Ramos (cell line): ENCODE measurements around the gene CDKN3.

Experiments used
- in situ Hi-C: fragments of 300-500 bp; cut with MboI; formaldehyde crosslinking; loops from one replicate; pipeline ENCODE4 v1.14.3; 2022; ENCODE audit warnings: low sequenced_read_pairs; ENCODE audit not compliant: unreplicated experiment

CDKN3 gene, protein sequence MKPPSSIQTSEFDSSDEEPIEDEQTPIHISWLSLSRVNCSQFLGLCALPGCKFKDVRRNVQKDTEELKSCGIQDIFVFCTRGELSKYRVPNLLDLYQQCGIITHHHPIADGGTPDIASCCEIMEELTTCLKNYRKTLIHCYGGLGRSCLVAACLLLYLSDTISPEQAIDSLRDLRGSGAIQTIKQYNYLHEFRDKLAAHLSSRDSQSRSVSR

DNA sequence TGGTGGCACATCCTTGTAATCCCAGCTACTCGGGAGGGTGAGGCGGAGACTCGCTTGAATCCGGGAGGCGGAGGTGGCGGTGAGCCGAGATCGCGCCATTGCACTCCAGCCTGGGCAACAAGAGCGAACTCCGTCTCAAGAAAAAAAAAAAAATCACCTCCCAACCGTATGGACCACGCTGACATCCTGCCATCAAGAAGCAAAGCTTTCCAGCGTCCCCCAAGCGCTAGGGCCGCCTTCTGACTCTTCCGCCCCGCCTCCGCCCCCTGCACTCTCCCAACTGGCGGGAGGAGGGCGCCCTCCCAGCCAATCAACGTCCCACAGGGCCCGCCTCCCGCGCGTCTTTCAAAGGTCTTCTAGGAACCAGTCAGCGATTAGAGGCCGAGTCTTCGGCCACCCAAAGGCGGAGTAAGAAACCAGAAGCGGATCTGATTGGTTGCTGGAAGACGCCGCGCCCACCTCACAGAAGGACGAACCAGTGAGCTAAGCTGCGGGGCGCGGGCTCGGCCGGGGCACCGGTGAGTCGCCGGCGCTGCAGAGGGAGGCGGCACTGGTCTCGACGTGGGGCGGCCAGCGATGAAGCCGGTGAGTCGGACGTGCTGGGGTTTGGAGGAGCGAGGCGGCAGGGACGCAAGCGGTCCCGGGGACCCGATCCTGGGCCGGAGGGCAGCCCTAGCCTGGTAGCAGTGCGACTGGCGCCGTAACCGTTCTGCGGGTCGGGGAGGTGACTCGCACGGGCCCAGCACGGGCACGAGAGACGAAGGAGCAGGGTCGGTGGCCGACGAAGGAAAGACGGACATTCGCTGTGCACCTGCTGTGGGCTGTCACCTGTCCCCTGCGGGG is at the start of gene CDKN3:
Gene CDKN3 (plus strand): TSS at position 515 of the 843 bp plus-strand sequence. CDS start 62 bp downstream, at position 577.
- in situ Hi-C loops, result no loop called here

DNA sequence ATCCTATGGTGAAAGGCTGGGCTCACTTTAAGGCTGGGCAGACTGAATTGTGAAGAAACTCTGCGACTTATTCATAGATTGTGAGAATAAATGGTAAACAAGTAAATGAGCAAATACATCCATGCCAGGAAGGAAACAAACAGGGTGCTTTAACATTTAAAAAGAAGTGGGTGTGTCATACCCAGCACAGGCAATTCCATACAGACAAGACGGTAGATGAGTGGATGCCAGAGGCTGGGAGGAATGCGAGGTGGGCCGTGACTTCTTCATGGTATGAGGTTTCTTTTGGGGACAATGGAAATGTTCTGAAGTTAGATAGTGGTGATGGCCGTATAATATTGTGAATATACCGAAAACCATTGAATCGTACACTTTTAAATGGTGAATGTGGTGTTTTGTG is 49.8 kb upstream of the CDKN3 start:
- in situ Hi-C loops, result loop anchor here (10.0 to 25.0 kb wide), 2 partner anchors 810 to 922 kb away; no protein-coding TSS in a partner anchor

DNA sequence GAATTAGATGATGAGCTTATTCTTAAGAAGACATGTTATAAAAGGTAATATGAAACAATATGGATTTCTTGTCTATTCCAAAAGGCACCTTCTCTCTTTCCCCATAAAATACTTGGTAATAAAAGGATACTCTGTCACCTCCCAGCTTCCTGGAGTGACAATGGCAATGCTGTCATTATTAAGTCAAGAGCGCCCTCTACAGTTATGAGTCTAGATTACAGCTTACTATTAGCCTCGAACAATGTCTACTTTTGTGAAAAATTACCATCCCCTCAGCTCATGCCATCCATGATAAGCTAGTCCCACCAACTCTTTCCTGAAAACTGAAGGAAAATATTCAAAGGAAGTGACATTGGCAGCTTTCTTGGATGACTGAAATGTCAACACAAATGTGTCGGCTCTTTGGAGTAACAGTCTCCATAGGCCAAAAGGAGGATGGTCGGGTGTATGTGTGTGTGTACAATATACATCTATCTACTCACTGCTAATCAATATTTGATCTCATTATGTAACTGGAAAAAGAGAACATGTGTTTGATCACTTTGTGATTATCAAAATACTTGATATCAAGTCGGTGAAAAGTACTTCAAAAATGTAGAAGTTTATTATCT is 48.7 kb upstream of the CDKN3 start:
- in situ Hi-C loops, result loop anchor here (10.0 to 25.0 kb wide), 2 partner anchors 811 to 923 kb away; no protein-coding TSS in a partner anchor

DNA sequence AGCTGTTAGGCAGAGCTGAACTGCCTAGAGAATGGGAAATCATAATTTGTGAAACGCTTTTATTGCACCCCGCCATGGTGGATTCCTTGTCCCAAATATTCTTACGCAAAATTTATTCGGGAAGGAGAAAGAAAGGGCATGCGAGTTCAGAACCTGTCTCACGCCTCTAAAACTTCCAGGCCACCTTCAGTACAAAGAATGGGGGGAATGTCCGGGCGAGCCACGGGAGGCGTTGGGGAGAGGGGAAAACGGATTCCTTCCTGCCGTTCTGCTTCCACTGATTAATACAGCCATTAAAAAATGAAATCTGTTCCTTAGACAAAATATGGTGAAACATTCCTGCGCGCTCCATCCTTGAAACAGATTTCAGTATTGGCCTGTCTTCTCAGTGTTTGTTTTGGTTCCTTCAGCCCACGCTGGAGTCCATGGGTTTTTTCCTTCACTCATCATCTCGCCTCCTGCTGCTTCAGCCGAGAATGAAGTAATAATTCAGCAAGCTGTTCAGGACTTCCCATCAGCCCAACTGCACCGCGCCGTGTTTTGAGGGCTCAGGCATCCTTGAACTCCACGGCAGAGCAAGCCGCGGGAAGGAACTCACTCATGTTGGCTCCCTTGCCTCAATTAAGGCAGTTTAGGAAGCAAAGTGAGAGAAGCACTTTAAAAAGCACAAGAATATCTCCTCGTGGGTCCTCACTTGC is 47.7 kb upstream of the CDKN3 start:
- in situ Hi-C loops, result loop anchor here (10.0 to 25.0 kb wide), 2 partner anchors 812 to 924 kb away; no protein-coding TSS in a partner anchor

DNA sequence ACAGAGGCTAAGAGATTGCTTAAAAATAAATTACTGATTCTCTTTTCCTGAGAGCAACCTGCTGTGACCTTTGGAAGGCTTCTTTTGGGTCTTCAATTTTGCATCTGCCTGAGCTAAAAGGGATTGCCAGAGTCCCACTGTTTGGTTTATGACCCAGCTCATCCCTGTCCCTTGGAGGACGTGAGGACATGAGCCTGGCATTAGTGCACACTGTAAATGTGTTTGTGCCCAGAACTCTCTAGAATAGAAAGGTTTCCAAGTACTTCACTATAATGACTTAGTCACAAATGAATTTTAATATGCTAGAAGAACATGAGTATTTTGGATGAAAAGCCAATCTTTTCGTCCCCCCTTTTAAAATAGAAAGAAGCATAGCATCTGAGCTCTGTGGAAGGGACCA is 47.1 kb upstream of the CDKN3 start:
- in situ Hi-C loops, result loop anchor here (10.0 to 25.0 kb wide), 2 partner anchors 812 to 925 kb away; no protein-coding TSS in a partner anchor

DNA sequence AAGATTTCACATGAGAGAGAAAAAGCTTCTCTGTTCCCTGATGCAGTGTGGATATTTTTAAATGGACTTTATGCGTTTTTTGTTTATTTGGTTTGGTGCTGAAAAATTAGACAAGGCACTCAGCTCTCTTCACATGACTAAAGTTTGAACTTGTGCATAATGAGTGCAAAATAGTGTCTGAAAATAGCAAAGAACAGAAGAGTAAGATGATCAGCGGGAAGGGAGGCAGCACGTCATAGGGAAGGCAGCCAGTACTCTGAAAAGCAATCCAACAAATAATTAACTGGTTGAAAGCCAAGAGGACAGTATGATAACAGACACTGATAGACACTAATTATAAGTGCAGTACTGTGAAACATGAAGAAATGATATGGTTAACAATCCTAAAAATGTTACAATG is 46.6 kb upstream of the CDKN3 start:
- in situ Hi-C loops, result no loop called here

DNA sequence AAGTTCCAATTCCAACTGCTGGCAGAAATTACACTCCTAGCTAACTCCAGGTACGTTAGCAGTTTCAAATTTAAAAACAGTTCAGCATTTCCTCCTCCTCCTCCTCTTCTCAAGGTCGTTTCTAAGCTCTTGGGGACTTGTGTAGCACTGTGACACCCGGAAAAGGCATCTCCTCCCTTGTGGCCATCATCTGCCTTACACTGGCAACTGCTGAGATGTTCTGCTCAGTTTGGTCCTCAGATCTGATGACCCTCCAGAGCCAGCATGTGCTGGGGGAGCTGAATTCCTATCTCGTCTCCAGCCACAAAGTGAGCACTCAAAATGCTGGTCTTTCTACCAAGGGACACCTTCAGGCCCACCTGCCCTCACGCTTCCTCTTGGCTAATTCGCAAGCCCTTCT is 43.5 kb upstream of the CDKN3 start:
- in situ Hi-C loops, result no loop called here

DNA sequence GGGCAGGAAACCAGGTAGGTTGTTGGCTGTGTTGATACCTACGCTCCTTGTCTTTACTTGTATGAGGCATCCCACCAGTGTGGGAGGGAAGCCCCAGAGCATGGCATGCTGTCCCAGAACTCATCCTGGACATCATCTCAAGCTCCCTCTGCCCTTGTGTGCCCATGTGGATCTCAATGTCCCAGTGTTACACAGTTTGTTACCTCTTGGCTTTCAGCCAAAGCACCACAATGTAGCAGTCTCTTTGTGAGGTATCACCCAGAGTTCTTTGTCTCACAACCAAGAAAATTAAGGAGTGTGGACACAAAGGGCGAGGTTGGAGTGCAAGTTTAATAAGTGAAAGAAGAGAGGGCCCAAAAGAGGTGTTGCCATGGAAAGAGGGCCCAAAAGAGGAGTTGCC is 43.1 kb upstream of the CDKN3 start:
- in situ Hi-C loops, result no loop called here

DNA sequence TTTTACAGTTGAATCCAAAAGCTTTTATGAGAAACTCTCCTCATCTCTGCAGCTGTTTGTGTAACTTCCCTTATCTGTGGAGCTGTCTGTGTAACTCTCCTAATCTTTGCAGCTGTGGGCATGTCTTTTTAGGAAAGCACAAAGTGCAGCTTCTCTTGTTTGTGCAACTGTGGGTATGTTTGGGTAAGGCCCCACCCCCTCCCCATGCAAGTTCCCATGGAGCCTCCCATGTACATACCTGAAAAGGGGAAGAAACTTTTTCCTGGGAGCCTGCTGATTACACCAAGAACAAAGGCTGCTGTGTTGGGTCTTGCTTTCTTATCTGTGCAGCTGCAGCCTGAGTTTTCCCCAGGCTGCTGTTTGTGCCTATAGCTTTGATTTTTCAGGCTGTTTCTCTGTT is 42.7 kb upstream of the CDKN3 start:
- in situ Hi-C loops, result no loop called here

DNA sequence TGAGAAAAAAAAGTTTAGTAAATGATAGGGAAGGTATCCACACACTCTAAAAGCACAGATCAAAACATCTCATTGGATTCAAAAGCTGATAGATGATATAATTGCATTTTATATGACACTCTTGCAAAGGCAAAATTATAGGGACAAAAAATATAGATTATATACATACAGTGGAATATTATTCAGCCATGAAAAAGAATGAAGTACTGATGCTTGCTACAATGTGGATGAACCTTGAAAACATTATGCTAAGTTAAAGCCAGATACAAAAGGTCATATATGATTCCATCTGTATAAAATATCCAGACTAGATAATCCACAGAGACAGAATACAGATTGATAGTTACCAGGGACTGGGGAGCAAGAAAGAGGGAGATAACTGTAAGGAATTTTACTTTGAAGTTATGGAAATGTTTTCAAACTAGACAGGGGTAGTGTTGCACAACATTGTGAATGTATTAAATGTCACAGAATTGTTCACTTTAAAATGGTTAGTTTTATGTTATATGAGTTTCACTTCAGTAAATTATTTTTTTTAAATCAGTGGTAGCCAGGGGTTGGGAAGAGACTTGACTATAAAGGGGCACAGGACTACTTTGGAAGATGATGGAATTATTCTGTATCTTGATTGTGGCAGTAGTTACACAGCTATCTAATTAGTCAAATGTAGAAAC is 41.7 kb upstream of the CDKN3 start:
- in situ Hi-C loops, result no loop called here

DNA sequence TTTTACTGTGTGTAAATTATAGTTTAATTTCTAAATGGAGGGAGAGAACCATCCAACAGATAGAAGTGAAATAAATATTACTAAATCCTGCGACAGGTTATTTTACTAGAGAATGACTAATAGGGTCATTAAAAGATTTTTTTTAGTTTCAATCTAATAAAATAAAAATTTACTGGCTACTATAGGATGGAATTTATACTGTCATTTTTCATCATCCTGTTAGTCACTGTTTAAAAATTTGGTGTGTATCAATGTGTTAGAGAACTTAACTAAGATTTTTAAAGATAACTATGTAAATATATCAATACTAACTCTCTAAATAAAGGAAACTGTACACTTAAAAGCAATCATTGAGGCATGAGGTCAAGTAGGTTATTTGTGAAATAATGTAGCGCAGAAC is 41.1 kb upstream of the CDKN3 start:
- in situ Hi-C loops, result no loop called here

DNA sequence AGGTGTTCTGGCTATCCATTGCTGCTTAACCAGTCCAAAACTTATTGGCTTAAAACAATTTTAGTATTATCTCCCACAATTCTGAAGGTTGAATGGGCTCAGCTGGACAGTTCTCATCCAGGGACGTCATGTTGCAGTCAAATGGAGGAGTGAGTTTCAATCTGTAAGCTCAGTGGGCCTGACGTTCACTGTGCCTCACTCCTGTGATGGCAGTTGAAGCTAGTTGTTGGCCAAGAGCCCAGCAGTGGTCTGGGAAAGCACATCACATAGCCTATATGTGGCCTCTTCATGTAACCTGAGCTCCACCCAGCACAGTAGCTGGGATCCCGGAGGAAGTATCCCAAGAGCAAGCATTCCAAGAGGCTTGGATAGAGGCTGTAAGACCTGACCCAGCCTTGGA is 40.6 kb upstream of the CDKN3 start:
- in situ Hi-C loops, result no loop called here

DNA sequence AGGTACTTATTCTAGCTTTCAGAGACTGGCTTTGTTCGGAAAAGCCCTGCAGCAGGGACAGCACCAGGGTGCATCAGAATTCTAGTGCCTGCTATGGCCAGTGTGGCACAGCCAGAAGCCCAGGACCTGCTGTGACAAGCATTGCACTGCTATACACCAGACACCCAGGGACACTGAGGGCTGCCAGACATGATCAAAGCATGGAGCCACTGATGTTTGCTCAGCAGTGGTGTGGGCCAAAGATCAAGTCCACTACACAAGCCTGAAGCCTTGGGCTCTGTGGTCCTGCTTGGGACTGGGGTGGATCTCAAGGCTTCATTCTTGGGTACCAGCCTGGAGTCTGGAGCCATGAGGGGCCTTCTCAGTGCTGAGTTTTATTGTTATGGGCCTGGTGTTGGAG is 36.1 kb upstream of the CDKN3 start:
- in situ Hi-C loops, result no loop called here

DNA sequence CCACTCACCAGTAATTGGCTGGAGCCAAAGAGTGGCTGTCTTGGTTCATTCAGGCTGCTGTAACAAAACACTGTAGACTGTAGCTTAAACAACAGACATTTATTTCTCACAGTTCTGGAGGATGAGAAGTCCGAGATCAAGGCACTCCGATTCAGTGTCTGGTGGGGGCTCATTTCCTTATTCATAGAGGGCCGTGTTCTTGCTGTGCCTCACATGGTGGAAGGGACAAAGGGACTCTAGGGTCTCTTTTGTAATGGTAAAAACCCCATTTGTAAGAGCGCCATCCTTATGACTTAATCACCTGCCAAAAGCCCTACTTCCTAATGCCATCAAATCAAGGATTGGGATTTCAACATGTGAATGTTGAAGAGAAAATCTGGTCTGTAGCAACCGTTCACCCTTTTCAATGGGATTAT is 34.7 kb upstream of the CDKN3 start:
- in situ Hi-C loops, result no loop called here

DNA sequence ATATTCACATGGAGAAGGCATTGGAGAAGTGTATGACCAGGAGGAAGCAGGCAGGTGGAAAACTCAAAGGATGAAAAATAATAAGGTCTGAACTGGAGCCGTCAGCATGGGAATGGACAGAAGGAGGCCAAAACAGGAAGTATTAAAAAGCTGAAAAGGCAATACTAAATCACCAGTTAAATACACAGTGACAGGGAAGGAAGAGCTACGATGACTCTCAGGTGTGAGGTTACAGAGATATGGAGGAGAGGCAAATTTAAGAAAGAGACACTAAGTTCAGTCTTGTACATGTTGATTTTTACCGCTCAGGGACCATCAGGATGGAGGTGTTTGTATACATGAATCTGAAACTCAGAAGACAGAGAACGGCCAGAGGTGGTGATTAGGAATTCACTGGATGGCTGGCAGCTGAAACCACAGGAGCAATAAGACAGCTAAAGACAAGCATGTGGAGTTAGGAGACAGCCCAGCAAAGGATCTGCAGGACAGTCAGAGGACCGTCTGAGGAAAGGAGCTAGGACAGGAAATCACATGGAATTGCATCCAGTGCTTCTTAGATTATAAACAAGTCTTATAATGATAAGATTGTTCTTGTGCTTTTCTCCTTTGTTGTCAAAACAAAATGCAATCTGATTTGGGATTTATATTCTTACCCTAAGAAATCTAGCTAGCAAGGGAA is 33.9 kb upstream of the CDKN3 start:
- in situ Hi-C loops, result no loop called here

DNA sequence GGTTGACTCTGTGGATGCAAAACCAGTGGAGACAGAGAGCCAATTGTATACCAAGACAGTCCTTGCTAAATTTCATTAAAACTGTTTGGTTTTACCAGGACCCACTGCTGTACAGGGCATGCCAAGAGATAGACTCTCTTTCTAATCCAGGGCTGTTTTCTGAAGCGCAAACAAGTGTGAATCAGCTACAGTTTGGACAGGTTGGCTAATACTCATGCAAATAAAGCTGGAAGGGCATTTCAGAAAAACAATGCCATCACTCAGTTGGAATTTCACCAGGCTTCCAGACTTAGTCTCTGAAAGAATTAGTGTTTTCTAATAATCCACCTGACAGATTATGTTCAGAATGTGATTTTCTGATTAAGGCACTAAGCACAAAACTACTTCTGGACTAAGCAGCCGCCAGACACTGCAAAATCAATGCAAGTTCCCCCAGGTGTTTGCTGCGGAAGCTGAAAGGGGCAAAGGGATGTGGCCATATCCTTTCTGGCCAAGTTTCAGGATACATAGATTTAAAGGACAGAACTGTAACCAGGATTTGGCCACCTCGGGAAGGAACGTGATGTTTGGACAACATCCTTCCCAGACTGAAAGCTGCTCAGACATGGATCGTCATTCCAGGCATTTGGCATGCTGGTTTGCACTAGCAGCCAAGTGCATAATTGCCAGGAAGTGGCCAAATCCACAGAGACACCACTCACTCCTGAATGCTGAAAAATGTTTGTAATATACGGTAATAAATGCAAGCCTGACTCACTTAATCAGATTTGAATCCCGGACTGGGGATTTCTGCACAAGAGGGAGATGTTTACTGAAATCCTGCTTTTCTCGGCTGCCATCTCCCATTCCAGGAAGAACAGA is 32.0 kb upstream of the CDKN3 start:
- in situ Hi-C loops, result no loop called here

DNA sequence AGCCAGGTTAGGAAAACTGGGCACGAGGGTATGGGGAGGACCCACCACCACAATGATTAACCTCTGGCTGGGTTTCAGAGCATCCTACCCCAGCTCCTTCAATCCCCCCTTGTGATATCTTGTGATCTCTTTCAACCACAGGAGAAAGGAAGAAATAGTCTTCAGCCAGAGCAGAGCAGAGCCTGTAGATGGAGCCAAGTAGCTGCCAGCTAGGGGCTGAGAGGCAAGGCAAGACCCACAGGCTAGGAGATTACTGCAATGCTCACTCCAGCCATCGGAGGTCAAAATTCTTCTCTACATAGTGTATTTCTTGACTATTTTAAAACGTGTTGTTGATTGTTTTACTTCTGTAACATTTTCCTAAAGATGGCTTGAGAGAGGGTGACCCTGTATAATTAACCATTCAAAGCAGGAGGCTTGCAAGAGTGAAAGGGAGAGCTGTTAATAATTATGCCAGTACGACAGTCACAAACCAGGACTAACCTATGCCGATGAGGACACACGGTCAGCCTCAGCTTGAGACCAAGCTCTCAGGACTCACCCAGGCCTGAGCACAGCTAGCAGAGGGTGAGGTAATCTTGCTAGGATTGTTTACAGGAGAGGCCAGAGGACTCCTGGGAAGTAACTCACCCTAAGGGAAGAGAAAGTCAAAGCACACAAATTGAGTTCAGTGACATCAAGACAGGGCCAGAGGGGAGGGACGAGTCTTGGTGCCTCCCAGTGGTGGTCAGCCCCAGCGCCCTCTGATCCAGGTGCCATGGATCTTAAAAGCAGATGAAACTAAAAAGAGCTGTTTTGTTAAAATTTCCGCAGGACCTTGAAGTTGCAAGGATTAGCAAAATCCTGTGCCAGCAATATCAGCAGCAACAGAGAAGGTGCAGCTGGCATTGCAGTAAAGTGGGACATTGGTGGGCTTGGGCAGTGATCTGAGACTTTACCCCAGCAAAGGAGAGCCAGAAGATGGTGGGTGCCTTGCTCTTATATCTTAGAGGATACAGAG is 29.8 kb upstream of the CDKN3 start:
- in situ Hi-C loops, result no loop called here
